IPS DF 4.7 (cell line): ENCODE data around the gene PRKCE.

Experiments used
- DNase-seq: peaks from one replicate; pipeline ENCODE4 v3.0.0-alpha.2; 2013; ENCODE audit warnings: low spot score; ENCODE audit errors: extremely low read depth

The PRKCE gene

DNA sequence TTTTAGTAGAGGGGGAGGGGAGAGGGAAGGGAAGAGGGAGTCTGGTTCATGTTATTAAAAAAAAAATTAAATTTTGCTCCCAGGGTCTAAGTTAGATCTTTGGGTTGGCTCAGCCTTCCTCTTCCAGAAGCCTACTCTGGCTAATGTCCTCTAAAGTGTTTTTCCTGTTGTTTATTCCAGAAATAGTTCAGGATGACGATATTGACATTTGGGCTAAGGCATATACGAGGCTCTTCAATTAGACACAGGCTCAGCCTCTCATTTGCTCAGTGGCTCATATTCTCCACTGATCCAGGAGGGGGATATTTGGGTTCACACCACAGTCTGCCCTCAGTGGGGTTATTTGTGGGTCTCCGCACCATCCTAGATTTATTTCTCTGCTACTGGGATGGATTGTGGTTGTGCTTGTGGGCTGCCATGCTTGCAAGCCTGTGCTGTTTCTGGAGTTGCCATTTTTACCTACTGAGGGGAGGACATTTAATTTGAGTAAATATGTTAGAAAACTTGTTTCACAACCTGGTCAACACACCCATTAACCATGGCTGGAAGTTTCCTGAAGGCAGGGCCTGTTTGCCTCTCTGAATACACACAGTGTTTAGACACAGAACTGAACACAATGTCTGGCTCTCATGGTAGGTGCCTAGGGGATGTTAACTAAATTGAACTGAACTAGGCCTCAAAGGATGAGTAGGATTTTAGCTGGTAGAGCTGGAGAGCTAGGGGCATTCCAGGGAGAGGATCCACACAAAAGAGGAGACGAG lies 388.2 kb downstream of the PRKCE start:
- DNase-seq: no peak

DNA sequence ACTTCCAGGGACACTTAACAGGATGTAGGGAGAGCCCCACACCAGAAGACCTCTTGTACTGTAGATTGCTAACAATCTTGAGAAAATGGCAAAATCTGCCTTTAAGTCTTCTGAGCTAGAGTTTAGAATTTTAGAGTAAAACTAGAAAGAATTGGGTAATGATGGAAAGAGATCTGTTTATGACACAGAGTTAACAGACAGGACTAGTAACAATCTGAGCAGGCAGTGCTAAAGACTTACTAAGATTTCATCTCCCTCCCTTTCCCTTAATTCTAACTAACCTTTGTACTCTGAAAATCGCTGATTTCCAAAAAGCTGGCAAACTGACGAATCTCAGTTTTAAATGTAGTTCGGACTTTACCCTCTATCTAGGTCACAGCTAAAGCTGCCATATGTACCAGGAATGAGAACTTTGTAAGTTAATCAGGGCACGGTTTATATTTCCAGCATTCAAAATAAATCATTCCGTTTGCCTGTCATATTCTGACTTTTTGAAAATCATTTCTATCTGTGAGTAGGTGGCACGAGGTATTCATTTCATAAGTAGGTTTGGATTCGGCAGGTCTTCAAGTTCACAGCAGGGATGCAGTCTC lies 389.2 kb downstream of the PRKCE start:
- no peak for DNase-seq

DNA sequence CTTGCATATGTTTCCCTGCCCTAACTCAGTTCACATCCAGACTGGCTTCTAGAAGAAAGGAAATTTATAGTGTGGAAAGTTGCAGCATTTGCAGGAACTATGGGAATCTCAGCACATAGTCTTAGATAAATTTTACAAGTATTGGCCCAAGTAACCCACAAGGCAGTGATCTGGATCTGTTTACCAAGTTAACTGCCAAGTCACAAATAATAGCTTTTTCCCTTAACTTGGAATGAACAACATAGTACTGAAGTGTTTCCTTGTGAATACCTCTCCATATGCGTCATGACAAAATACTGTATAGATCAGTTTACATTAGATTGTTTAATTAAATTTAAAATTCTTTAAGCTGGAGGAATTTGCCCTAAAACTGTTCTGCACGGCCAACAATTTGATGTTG lies 390.0 kb downstream of the PRKCE start:
- DNase-seq: no peak

DNA sequence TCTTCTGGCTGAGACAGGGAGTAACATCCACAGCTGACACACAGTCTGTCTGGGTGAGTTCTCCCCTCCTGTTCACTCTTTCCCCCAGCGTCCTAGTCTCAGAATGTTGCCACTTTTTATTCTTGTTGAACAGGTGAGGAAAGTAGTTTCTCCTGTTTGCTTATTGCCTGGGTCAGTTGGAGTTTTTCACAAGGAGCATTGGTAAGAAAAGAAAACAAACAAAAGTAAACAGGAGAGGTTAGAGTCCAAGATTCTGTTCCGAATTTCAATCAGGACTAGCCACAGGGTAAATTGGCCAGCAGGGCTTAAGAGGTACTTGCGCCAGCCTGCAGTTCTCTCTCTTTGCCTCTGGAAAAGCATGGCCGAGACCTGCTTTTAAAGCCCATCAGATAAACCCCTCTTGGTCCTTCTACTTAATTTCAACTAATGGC lies 390.7 kb downstream of the PRKCE start:
- DNase-seq: no peak

DNA sequence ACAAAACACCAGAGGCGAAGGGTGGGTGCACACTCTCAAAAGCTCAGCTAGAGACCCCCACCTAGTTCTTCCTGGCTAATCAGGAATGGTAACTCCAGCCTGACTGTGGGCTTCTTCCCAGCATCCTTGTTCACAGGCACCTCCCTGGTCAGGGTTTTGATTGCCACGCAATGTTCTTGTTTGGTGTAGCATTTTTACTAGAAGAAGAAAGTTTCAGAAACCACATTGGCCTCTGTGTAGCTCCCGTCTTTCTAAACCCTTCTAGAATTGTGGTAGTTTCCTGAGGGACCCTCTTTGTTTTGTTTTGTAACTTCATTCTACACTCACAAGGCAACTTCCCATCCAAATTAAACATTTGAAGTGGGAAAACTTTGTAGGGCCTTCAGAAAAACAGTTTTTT lies 391.2 kb downstream of the PRKCE start:
- DNase-seq: no peak

DNA sequence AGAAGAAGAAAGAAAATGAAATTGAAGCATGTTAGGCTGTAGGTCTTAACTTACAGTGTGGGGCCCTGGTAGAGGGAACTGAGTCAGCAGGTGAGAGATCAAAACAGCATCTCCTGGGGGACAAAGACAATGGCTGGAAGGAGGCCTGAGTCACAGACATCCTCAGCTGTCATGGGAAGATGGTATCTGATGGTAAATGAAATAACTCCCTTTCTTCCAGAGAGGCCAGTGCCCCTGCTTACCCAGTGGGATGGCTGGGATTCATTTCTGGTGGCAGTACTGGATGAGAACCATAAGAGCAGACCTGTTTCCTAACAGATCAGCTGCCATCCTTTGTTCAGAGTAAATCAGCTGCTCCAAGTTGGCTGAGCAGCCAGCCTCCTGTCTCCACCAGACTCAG lies 394.4 kb downstream of the PRKCE start:
- no peak for DNase-seq

DNA sequence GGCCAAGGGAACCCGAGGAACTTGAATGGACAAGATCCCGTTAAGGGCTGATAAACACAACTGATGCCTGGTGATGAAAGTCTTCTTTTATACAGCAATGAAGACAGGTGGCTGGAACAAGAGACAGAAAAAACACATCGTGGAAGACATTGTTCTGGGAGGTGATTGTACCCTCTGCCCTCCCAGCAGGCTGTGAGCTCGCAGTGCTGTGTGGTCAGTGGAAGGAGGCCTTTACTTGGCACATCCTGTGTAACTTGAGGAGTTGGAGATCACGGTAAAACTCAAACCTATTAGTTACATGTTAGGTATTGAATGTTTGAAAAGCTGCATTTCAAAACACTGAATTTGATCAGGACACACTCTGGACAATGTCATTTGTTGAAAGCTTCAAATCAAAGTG lies 395.8 kb downstream of the PRKCE start:
- no peak for DNase-seq

DNA sequence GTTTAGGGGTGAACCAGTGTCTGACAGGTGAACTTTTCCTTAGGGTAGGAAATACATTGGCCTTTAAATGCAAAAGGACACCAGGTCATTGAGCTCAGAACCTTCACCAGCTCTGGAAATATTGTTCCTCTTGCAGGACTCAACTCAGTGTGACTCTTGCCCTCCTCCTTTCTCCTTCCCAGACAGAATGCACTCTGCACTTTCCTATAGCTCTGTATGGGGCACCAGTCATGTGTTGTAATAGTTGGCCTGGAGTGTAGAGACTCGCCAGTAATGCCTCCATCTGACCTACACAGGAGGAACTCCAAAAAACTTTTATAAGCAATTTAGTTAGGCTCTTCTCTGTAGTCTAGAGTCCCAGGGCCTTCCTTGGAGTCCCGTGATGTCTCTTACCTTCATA lies 397.2 kb downstream of the PRKCE start:
- DNase-seq: no peak

DNA sequence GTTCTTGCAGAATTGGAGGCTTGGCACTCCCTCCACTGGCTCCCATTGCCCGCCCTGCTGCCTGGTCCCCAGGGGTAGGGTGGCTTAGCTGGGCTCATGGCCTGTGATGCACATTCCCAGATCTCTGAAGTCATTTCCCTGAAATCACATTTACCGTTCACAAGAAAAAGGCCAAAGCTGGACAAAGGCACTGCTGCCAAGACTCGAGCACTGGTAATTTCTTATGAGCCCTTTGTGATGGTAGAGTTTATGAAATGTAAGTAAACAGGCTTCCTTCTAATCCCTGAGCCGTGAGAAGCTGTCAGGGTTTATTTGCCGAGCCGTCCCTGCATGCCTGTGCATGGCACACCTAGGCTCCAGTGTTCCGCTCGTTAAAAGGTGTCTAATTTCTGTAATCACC lies 398.6 kb downstream of the PRKCE start:
- no peak for DNase-seq

DNA sequence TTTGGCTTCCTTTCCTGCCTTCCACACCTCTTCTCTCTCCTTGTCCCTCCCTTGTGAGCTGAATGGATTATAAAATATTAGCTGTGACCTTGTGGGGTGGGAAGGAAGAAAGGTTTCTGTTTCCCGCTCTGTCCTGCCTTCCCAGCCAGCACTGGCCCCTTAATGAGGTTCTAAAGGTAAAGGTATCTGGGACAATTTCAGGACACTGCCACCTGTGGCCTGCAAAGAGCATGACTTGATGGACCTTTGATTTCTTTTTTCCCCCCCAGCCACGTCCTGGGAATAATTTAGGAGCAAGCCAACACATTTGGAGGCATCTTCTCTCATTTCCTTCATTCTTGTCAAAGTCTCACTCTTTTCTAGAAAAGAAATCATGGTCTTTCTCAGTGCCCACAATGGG lies 399.0 kb downstream of the PRKCE start:
- DNase-seq: no peak

DNA sequence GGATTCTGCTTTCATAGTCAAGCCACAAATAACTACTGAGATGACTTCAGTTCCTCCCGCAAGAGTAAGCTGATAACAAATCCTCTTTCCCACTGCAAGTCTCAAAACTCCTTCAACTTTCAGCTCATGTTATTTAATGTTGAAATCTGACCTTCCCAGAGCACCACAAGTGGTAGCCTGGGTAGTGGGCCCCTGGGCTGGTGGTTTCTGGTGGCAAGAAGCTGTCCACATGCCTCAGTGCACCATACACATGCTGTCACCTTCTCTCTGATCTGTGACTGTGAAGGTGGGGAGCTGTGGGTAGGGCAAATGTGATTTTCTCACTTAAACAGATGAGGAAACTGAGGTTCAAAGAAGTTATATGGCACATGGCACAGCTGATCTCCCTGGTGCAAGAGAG lies 399.6 kb downstream of the PRKCE start:
- DNase-seq: no peak

DNA sequence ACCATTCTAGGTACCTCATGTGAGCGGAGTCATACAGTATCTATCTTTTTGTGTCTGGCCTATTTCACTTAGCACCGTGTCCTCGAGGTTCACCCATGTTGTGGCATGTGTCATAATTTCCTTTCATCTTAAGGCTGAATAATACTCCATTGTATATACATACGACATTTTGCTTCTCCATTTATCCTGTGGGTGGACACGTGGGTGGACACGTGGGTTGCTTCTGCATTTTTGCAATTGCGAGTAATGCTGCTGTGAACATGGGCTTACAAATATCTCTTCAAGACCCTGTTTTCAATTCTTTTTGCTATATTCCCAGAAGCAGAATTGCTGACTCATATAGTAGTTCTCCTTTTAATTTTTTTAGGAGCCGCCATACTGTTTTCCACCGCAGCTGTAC lies 402.1 kb downstream of the PRKCE start:
- no peak for DNase-seq

DNA sequence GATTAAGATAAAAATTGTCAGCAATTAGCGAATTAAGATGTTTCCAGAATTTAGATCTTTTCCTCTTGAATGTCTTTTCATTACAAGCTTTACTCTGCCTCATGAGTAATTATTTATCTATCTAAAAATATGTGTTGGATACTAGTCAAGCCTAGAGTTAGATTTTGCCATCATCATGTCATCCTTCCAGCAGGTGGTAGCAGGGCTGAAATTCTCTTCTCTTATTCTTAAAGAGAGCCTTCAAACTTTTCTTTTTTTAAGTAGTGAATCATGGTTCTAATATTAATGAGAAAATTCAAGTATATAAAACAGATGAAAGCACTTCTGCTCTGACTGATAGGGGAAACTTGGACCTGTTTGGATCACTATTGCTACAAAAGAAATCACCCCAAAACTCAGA lies 405.1 kb downstream of the PRKCE start:
- DNase-seq: no peak

DNA sequence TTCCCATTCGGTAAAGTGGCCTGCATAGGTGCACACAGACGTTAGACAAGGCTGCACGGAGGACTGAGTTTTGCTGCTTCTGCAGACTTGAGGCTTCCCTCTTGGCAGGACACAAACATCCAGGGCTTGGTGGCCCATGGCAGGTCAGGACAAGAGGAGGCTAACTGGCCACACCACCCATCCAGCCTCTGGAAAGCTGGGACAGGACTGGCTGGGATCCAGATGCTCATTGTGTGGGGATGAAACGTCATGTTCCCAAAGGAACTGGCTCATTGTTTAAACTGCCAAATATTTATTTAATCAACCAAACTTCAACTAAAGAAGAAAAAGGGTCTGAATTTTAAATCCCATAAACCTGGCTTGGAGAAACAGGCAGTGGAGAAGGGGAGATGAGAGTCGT lies 406.7 kb downstream of the PRKCE start:
- no peak for DNase-seq

DNA sequence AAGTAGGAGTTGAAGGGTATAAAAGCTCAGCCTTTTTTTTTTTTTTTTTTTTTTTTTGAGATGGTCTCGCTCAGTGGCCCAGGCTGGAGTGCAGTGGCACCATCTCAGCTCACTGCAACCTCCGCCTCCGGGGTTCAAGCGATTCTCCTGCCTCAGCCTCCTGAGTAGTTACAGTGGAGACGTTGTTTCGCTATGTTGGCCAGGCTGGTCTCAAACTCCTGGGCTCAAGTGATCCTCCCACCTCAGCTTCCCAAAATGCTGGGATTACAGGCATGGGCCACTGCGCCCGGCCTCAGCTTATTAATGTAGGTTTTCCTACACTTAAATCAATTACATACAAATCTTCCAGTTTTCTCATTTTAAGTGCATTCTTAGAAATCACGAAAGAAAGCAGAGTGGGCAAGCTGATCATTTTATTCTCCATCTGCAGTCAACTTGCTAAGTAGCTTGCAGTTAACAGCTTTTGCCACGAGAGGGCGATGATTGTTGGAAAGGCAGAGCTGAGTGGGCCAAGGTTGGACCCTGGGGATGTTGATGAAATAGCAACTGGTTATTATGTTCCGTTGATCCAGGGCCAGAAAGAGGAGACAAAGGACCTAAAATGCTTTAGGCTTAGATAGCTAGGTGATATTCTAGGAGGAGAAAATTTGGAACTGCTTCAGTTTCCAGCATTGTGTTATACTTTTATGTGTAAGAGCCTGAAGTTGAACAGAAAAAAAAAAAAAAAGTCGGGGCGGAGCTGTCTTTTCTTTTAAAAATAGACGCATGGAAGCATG lies 411.4 kb downstream of the PRKCE start:
- peak; percentile 41 for DNase-seq

DNA sequence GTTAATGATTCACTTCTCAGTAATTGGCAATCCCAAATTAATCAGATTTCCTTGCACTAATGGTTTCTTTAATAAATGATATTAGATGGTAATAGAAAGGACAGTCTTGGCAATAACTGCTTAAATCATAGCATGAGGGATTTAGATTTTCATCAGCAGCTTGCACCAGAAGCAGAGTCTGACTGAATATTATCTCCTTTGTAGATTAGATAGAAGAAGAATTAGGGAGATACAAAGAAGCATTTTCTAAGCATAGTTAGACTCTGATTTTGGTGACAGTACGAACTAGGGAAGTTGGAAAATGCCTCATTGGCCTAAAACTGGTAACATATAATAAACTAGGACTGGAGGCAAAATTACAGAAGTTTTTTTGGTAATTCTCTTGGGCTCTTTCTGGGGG lies 412.9 kb downstream of the PRKCE start:
- DNase-seq: no peak

DNA sequence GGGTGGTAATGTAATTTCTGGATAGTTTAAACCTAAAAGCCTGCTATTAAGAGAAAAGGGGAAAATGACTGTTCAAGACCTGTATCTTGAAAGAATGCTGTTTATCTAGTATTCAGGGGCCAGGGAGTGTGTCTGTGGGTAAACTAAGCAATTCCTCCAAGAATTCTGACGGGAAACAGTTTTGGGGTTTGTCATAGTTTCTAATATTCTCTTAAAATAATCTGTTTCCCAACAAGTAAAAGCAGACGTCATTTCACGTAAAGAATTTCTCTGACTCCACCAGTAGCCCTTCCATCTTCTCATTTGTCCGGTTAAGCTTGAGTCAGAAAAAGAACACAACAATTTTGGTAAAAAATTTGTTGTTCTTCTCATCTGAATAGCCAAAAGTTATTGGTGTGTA lies 413.7 kb downstream of the PRKCE start:
- DNase-seq: no peak

DNA sequence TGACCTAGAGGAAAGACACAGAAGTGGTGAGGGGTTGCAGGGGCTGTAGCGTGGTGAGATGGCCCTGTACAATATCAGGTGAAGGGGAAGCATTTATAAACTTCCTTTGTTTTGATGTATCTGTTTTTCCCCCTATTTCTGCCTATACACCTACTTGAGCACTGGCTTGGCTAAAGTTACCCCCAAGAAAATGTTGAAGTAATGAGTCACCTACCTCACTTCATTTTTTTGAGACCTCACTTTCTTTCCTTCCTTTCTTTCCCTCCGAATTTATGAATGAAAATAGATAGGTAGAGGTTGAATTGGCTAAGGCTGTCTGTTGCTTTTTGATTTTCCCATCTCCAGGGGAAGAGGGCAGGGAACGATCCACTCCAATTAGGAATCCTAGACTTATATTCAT lies 414.6 kb downstream of the PRKCE start:
- no peak for DNase-seq

DNA sequence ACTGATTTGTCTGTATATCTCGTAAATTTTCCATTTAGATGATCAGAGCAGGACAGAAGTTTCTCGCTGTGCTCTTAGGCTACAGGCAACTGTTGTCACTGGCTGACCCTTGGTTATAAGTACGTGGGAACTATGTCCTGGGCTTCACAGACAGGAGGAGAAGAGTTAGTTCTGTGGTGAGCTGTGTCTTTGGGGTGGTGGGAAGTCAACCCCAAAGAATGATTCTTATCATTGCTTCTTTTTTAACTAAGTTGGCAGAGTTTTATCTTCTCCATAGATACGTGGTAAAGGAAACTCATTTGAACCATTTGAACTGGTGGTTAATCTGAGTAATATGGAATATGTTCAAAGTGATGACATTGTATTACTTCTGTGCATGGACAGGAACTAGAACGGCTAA lies 415.1 kb downstream of the PRKCE start:
- no peak for DNase-seq

DNA sequence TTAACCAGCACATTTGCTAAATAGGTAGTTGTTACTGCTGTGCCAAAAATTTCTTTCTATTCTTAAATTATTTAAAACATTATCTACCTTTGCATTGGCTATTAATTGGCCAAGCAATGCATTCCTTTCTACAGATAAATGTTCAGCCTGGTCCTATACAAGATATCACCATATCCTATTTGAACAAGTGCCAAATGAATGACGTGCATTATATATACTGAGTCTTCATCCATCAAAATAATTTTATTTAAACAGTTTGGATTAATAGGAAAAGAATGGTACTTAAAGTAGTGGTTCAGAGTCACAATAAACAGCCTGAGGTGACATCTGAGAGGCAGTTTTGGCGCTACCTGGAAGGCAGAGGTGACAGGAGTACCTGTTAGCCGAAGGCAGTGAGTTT lies 415.6 kb downstream of the PRKCE start:
- DNase-seq: no peak

DNA sequence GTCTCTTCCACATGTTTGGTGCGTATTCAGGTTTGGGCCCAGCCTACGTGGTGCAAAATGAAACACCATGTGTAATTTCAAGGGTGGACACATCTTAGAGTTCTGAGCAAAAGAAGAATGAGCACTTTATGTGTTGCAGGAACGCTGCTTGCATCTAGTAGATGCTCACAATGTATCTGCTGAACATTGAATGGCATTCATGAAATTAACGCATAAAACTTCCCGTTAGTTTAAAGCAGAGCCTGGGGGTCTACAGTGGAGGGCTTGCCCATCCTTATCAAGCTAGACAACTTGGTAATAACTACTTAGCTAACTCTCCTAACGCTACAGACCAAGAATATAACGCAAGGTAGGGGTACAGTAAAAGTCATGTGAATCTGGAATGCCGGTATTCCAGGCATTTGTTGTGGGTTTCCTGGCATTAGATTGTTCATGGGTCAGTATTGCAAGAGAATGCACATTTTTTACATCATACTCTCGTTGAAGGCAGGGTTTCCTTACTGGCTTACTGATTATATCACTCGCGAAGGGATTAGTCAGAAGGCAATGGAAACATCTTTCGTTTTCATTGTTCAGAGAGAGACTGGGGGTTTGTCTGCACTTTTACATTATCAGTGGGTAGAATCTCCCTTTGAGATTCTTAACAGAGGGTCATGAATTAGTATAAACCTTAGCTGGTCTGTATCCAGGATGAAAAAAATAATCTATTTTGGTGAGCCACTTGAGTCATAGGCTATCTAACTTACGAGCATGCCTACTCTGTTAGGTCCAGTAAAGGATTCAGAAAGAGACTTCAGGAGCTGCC lies 416.2 kb downstream of the PRKCE start:
- DNase-seq: no peak

DNA sequence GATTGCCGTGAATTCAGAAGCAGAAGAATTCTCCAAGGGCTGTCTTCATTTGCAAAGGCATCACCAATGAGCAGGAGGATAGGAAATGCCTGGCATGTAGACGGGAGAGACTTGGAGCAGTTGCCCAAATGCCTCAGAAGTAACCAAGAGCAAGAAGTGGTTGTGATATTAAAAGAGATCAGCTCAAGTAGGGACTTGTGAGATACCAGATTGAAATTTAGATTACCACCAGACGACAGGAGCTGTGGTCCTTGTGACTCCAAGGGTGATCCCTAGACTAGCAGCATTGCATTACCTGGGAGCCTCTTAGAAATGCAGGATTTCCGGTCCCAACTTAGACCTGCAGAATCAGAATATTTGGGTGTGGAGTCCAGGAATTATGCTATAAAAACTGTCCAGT lies 417.2 kb downstream of the PRKCE start:
- no peak for DNase-seq
